IPS DF 4.7 (cell line): ENCODE results near the gene ADAMTS4.

Experiments used
- DNase-seq: peaks from one replicate; pipeline ENCODE4 v3.0.0-alpha.2; 2013; ENCODE audit warnings: low spot score; ENCODE audit errors: extremely low read depth

Gene ADAMTS4

GRCh38 chr1:161196521-161197451 is 2.1 kb downstream of the ADAMTS4 start:
- DNase-seq = no peak

- no peak for DNase-seq
Observed at GRCh38 chr1:161196111-161196510, 2.7 kb downstream of the ADAMTS4 start.

- DNase-seq = no peak
Observed at GRCh38 chr1:161195171-161195570, 3.7 kb downstream of the ADAMTS4 start.

- no peak for DNase-seq
Observed at GRCh38 chr1:161193561-161194235, 5.2 kb downstream of the ADAMTS4 start.

- no peak for DNase-seq
Observed at GRCh38 chr1:161192476-161193465, 6.1 kb downstream of the ADAMTS4 start.

GRCh38 chr1:161191971-161192370 is 6.9 kb downstream of the ADAMTS4 start:
- DNase-seq = no peak

- DNase-seq = no peak
Observed at GRCh38 chr1:161190962-161191521, 7.8 kb downstream of the ADAMTS4 start.

- DNase-seq = no peak
Observed at GRCh38 chr1:161189036-161189435, 9.8 kb downstream of the ADAMTS4 start.

GRCh38 chr1:161188381-161188780 is 10.5 kb downstream of the ADAMTS4 start:
- no peak for DNase-seq

GRCh38 chr1:161187311-161187710 is 11.5 kb downstream of the ADAMTS4 start:
- DNase-seq = no peak

- no peak for DNase-seq
Observed at GRCh38 chr1:161185732-161186311, 13.0 kb downstream of the ADAMTS4 start.

- no peak for DNase-seq
Observed at GRCh38 chr1:161185282-161185682, 13.6 kb downstream of the ADAMTS4 start.

- DNase-seq = no peak
Observed at GRCh38 chr1:161182214-161182613, 16.6 kb downstream of the ADAMTS4 start.

- no peak for DNase-seq
Observed at GRCh38 chr1:161180639-161181038, 18.2 kb downstream of the ADAMTS4 start.

- no peak for DNase-seq
Observed at GRCh38 chr1:161179698-161180097, 19.2 kb downstream of the ADAMTS4 start.

GRCh38 chr1:161177936-161178244 is 21.0 kb downstream of the ADAMTS4 start:
- DNase-seq = no peak

- DNase-seq = no peak
Observed at GRCh38 chr1:161177112-161177935, 21.5 kb downstream of the ADAMTS4 start, which contains the start of gene B4GALT3. TSS of gene B4GALT3 (minus strand) at chr1:161177507. CDS start at chr1:161176060, 1,447 bp downstream.

- no peak for DNase-seq
Observed at GRCh38 chr1:161176468-161177111, 22.3 kb downstream of the ADAMTS4 start.

- no peak for DNase-seq
Observed at GRCh38 chr1:161175771-161176453, 22.9 kb downstream of the ADAMTS4 start.
